K562 (cell line): ENCODE data around the gene CLASP1. TPM values are rescaled to one million over a fixed set of nuclear protein-coding genes. Genes with fewer than 3 reads are reported as not detected.

Source experiments
- ATAC-seq: fragments of 200-7000 bp; cut with Tn5 transposase; 3 replicates; pipeline ENCODE4 v1.9.1; 2020; ENCODE audit warnings: moderate library complexity
- BruUV-seq: library from RNA; stranded (reverse); fragments of 400-500 nt; replicated peaks from 2 replicates; lab custom pipeline; 2021; lab: Mats Ljungman, UMichigan
- CTCF ChIA-PET: fragments of 300-600 bp; formaldehyde crosslinking; extraction: SDS; loops from one replicate; lab custom pipeline; 2021; ENCODE audit warnings: low intra/inter-chr PET ratio; lab: Yijun Ruan, JAX
- POLR2A ChIA-PET: fragments of 300-600, 350-650 bp; sonication (Branson Sonifier 250); formaldehyde crosslinking; extraction: SDS; loops from one replicate; lab custom pipeline; 2021; ENCODE audit warnings: antibody characterized with exemption, inconsistent platforms; lab: Yijun Ruan, JAX
- DNase-seq, 4 experiments: peaks; one replicate each; pipeline versions ENCODE4 v3.0.0 to v3.0.0-alpha.2; 2011 to 2018; ENCODE audit warnings: low spot score in 3 of 4, mixed read lengths in 3 of 4; ENCODE audit errors: extremely low read depth in 1 of 4
- FAIRE-seq: peaks from 2 replicates; lab custom pipeline; 2011; peaks lifted over from hg19 to GRCh38; lab: Jason Lieb, UNC
- H2AFZ ChIP-seq: 2 replicates; pipeline ENCODE4 v1.6.0; 2011; ENCODE audit warnings: low read depth, low read length, control low read depth, inconsistent platforms
- H3K27ac ChIP-seq: fragments of 200-600 bp; 3 replicates; pipeline ENCODE4 v1.8.0; 2011; ENCODE audit warnings: low read depth, mild to moderate bottlenecking, control low read depth, inconsistent platforms, low read length, moderate library complexity, mixed read lengths; ENCODE audit errors: extremely low read depth
- H3K27me3 ChIP-seq, 2 experiments: fragments of 300-600 bp in 1 of 2; 2 replicates in 1 of 2; 3 replicates in 1 of 2; pipeline versions ENCODE4 v1.6.0 to v1.8.0; 2011; ENCODE audit warnings: inconsistent platforms in 2 of 2, low read length in 2 of 2, mild to moderate bottlenecking in 1 of 2, mixed read lengths in 1 of 2, moderate library complexity in 1 of 2; ENCODE audit not compliant: control insufficient read depth in 2 of 2, insufficient read depth in 2 of 2
- H3K36me3 ChIP-seq: fragments of 300-600 bp; 3 replicates; pipeline ENCODE4 v1.8.0; 2011; ENCODE audit warnings: mild to moderate bottlenecking, low read length, inconsistent platforms; ENCODE audit not compliant: control insufficient read depth, insufficient read depth
- H3K4me1 ChIP-seq, 2 experiments: fragments of 200-600 bp in 1 of 2; replicated peaks in 1 of 2; 2 replicates in 1 of 2; 3 replicates in 1 of 2; pipeline versions ENCODE4 v1.5.1 to v1.8.0; 2011; ENCODE audit warnings: inconsistent platforms in 2 of 2, low read length in 2 of 2, mild to moderate bottlenecking in 1 of 2, mixed read lengths in 1 of 2, moderate library complexity in 1 of 2; ENCODE audit not compliant: control insufficient read depth in 2 of 2, insufficient read depth in 2 of 2
- H3K4me2 ChIP-seq: 2 replicates; pipeline ENCODE4 v1.6.1; 2011; ENCODE audit warnings: low read length, control low read depth, inconsistent platforms, mixed read lengths; ENCODE audit not compliant: insufficient read depth
- H3K4me3 ChIP-seq: fragments of 200-600 bp; sonication (generic), shearing (Covaris generic); 2 replicates; pipeline ENCODE4 v1.5.1; 2016; ENCODE audit warnings: control low read depth, inconsistent platforms
- H3K79me2 ChIP-seq: fragments of 200-600 bp; 3 replicates; pipeline ENCODE4 v1.8.0; 2011; ENCODE audit warnings: low read length, inconsistent platforms; ENCODE audit not compliant: control insufficient read depth, insufficient read depth
- H3K9ac ChIP-seq, 2 experiments: 2 replicates each; pipeline versions ENCODE4 v1.6.0 to v1.6.1; 2011; ENCODE audit warnings: low read depth in 2 of 2, low read length in 2 of 2, control low read depth in 1 of 2, inconsistent platforms in 1 of 2, mild to moderate bottlenecking in 1 of 2, mixed read lengths in 1 of 2; ENCODE audit not compliant: insufficient read depth in 1 of 2
- H3K9me1 ChIP-seq: one replicate; pipeline ENCODE4 v1.6.0; 2011; ENCODE audit warnings: inconsistent platforms, mild to moderate bottlenecking, low read length, moderate library complexity; ENCODE audit not compliant: control insufficient read depth, insufficient read depth
- H3K9me3 ChIP-seq: replicated peaks from 2 replicates; pipeline ENCODE4 v1.5.1; 2011; ENCODE audit warnings: low read depth, low read length, inconsistent platforms; ENCODE audit not compliant: control insufficient read depth, insufficient read depth
- H4K20me1 ChIP-seq: replicated peaks from 2 replicates; pipeline ENCODE4 v1.6.1; 2011; ENCODE audit warnings: low read length, inconsistent platforms, mixed read lengths; ENCODE audit not compliant: control insufficient read depth, insufficient read depth
- BRD9 ChIP-seq: fragments of 450-650 bp; IDR thresholded peaks from 2 replicates; pipeline ENCODE4 v1.6.1; 2018; ENCODE audit warnings: low read depth; ENCODE audit not compliant: partially characterized antibody
- CEBPG ChIP-seq, 3 experiments: fragments of 200-800 bp in 1 of 3; sonication (Bioruptor generic) in 1 of 3; sonication (generic) in 1 of 3; formaldehyde crosslinking in 1 of 3; IDR thresholded peaks in 2 of 3; conservative IDR thresholded peaks in 1 of 3; 2 replicates each; pipeline versions ENCODE4 v1.6.1 to v1.8.0; 2016 to 2022; ENCODE audit warnings: missing compliant biosample characterization in 2 of 3, missing genetic modification characterization in 2 of 3, mild to moderate bottlenecking in 1 of 3, missing genetic modification reagents in 1 of 3
- ESRRA ChIP-seq: fragments of 450-650 bp; IDR thresholded peaks from 2 replicates; pipeline ENCODE4 v1.6.1; 2014; ENCODE audit warnings: low read depth, mild to moderate bottlenecking, moderate library complexity, borderline replicate concordance
- FOXP1 ChIP-seq: sonication (generic); formaldehyde crosslinking; IDR thresholded peaks from 2 replicates; pipeline ENCODE4 v1.8.0; 2022; ENCODE audit warnings: mild to moderate bottlenecking, missing genetic modification reagents
- HMBOX1 ChIP-seq: sonication (generic); IDR thresholded peaks from 2 replicates; pipeline ENCODE4 v1.6.1; 2016
- HNRNPL ChIP-seq: fragments of 200-400 bp; formaldehyde crosslinking; IDR thresholded peaks from 2 replicates; pipeline ENCODE4 v1.6.1; 2017; ENCODE audit warnings: low read depth, mild to moderate bottlenecking, low read length
- ID3 ChIP-seq, 2 experiments: fragments of 250-450 bp in 1 of 2; fragments of 450-650 bp in 1 of 2; sonication (Bioruptor Pico) in 1 of 2; IDR thresholded peaks; 2 replicates each; pipeline versions ENCODE4 v1.6.1 to v1.8.0; 2016 to 2021; ENCODE audit warnings: mild to moderate bottlenecking in 2 of 2, moderate library complexity in 2 of 2, missing compliant biosample characterization in 1 of 2, missing genetic modification characterization in 1 of 2
- IRF1 ChIP-seq: sonication (generic); formaldehyde crosslinking; IDR thresholded peaks from 2 replicates; pipeline ENCODE4 v1.8.0; 2022; ENCODE audit warnings: missing genetic modification reagents, mild to moderate bottlenecking, borderline replicate concordance
- MAFG ChIP-seq: fragments of 450-650 bp; conservative IDR thresholded peaks from 2 replicates; pipeline ENCODE4 v1.6.1; 2016; ENCODE audit warnings: missing genetic modification characterization, missing compliant biosample characterization
- PHTF2 ChIP-seq: fragments of 250-450 bp; sonication (Bioruptor Pico); IDR thresholded peaks from 2 replicates; pipeline ENCODE4 v1.5.0; 2021; ENCODE audit warnings: mild to moderate bottlenecking
- POLR2B ChIP-seq: fragments of 450-650 bp; IDR thresholded peaks from 2 replicates; pipeline ENCODE4 v1.6.1; 2018; ENCODE audit warnings: low read depth; ENCODE audit not compliant: partially characterized antibody
- WGBS: fragments of 100-300 bp; shearing (Covaris generic); methylation state at CpG from one replicate; pipeline ENCODE4 v1.1.6; 2016; ENCODE audit warnings: low coverage, mixed read lengths; ENCODE audit not compliant: insufficient coverage; ENCODE audit errors: missing lambda C conversion rate; 5-methylcytosine and 5-hydroxymethylcytosine counted together
- in situ Hi-C: fragments of 300-500 bp; cut with MboI; formaldehyde crosslinking; loops from 4 replicates; pipeline ENCODE4 v1.15.0; 2018; ENCODE audit warnings: inconsistent platforms, mixed read lengths
- intact Hi-C: fragments of 100-400 bp; cut with micrococcal nuclease; formaldehyde crosslinking; loops from 2 replicates; pipeline ENCODE4 v1.14.2; 2022
- polyA plus RNA-seq, 8 experiments: library from polyadenylated mRNA; depleted of rRNA in 4 of 8; stranded (reverse) in 5 of 8; unstranded in 3 of 8; fragments of >200 nt; fragmentation: Nextera tagmentation in 2 of 8; fragmentation: Illumina TruSeq in 1 of 8; extraction: Ambion mirVana in 2 of 8; extraction: Trizol in 1 of 8; gene quantifications; 2 replicates each; pipeline versions ENCODE4 v1.2.1 to v1.2.3, GENCODE V29; 2011 to 2014; ENCODE audit warnings: inconsistent platforms in 1 of 8, missing spikeins in 1 of 8
- total RNA-seq, 7 experiments: library from RNA; depleted of rRNA in 6 of 7; stranded (reverse); fragments of >200 nt in 6 of 7; fragmentation: Illumina TruSeq in 2 of 7; extraction: Trizol in 2 of 7; gene quantifications; 2 replicates each; pipeline versions ENCODE4 v1.2.1 to v1.2.3, GENCODE V29; 2011 to 2021; ENCODE audit warnings: low replicate concordance in 1 of 7

The CLASP1 gene
- total and polyA plus RNA-seq, 9 of the 15 experiments (the other 6 are each of a cell fraction or from before 2014, with no cell fraction given), result 1.7 to 40.3 (median 20.7) TPM

GRCh38 chr2:121575800-121576199, 73.5 kb downstream of the CLASP1 start:
- H3K27ac ChIP-seq, result no peak overlapping the region
- H3K4me1 ChIP-seq, result peaks cover 0 to 5% of the 10 kb centered on the region in 2 experiments; a peak in 3 of 5 replicates
- peaks cover 25% of the 10 kb centered on the region for H3K79me2 ChIP-seq
- no peak overlapping the region for H3K4me2 ChIP-seq
- BruUV-seq, result no TSS peak
- H4K20me1 ChIP-seq, result no peaks in the 10 kb centered on the region
- TF ChIP-seq CEBPG (CRISPR knock-in tag; IDR thresholded peaks at IDR 0.05) (no peak), CEBPG (tag; conservative IDR thresholded peaks at IDR 0.05 in 1 of 2, IDR thresholded peaks at IDR 0.05 in 1 of 2) (0 out of 4 replicates have a peak, but pooled peaks of 1 of the 2 experiments have one; percentile 16), ESRRA (no peak)
- intact Hi-C loops (no loop called here), in situ Hi-C loops (no loop called here)
- H2AFZ ChIP-seq, result no peak overlapping the region
- no peaks in the 10 kb centered on the region for H3K27me3 ChIP-seq
- DNase-seq, result no peak
- no peaks in the 10 kb centered on the region for H3K9me3 ChIP-seq
- no peaks in the 10 kb centered on the region for H3K36me3 ChIP-seq
- FAIRE-seq, result no peak
- POLR2A ChIA-PET, result interaction anchor here (0.6 to 2.1 kb wide), 4 partner anchors 10 to 45 kb away, joined by 3 to 6 read pairs (median 6); partner anchors contain the start of gene RNU4ATAC
- CTCF ChIA-PET, result no interaction called here
- H3K9me1 ChIP-seq, result no peaks in the 10 kb centered on the region
- 82% methylated on average over 3 of the region's 3 CpGs for WGBS
- peak; percentile 34; the same call in 2 of the 3 replicates for ATAC-seq
- H3K4me3 ChIP-seq, result no peak overlapping the region
- H3K9ac ChIP-seq, result no peak overlapping the region

GRCh38 chr2:121570667-121571055, 78.6 kb downstream of the CLASP1 start:
- Histone ChIP-seq H3K36me3 (no peaks in the 10 kb centered on the region; the same call in 2 of the 3 replicates), H3K9ac (no peak overlapping the region), H3K27me3 (no peaks in the 10 kb centered on the region), H2AFZ (no peak overlapping the region), H4K20me1 (no peaks in the 10 kb centered on the region; the same call in none of the 2 replicates), H3K79me2 (peaks cover 12% of the 10 kb centered on the region; the same call in 2 of the 3 replicates), H3K27ac (no peak overlapping the region), H3K4me3 (no peak overlapping the region), H3K9me1 (no peaks in the 10 kb centered on the region), H3K4me1 (no peaks in the 10 kb centered on the region), H3K4me2 (no peak overlapping the region), H3K9me3 (no peaks in the 10 kb centered on the region)
- DNase-seq, result no peak
- BruUV-seq, result no TSS peak
- ATAC-seq, result no peak
- intact Hi-C loops (no loop called here), in situ Hi-C loops (no loop called here)
- CTCF ChIA-PET, result interaction anchor here (0.6 kb wide), 1 partner anchor 26 kb away, joined by 3 read pairs; no protein-coding TSS in a partner anchor
- 52% methylated on average over 2 of the region's 2 CpGs for WGBS
- POLR2A ChIA-PET, result interaction anchor here (0.6 kb wide), 1 partner anchor 177 kb away, joined by 5 read pairs; no protein-coding TSS in a partner anchor
- no peak for FAIRE-seq
- TF ChIP-seq PHTF2 (CRISPR knock-in tag), result no peak
- TF ChIP-seq IRF1 (CRISPR knock-in tag), result no peak
- TF ChIP-seq MAFG (tag), result no peak
- TF ChIP-seq HMBOX1, result no peak
- no peak for TF ChIP-seq BRD9
- no peak for TF ChIP-seq ID3 (CRISPR knock-in tag; IDR thresholded peaks at IDR 0.05)
- TF ChIP-seq ID3 (tag; IDR thresholded peaks at IDR 0.05), result no peak
- TF ChIP-seq FOXP1 (CRISPR knock-in tag), result no peak
- TF ChIP-seq POLR2B, result no peak
- TF ChIP-seq HNRNPL, result no peak
